Hepatocyte (in vitro differentiated cells): ENCODE data around the gene FBXO41.

Experiments
- CTCF ChIP-seq: fragments of 200-600 bp; sonication (generic); IDR thresholded peaks from 2 replicates; pipeline ENCODE4 v1.5.1; 2016; ENCODE audit warnings: antibody characterized with exemption, mild to moderate bottlenecking; ENCODE audit not compliant: poor library complexity
- EZH2 ChIP-seq: fragments of 200-600 bp; sonication (generic); IDR thresholded peaks from 2 replicates; pipeline ENCODE4 v1.6.1; 2016; ENCODE audit warnings: antibody characterized with exemption, mild to moderate bottlenecking, borderline replicate concordance
- EZH2phosphoT487 ChIP-seq: fragments of 200-600 bp; sonication (generic); IDR thresholded peaks from one replicate; pipeline ENCODE4 v1.6.1; 2018; ENCODE audit warnings: antibody characterized with exemption, mild to moderate bottlenecking, low read depth, moderate library complexity; ENCODE audit not compliant: unreplicated experiment, severe bottlenecking

GRCh38 chr2:73223821-73224220 is 60.5 kb downstream of the FBXO41 start:
- TF ChIP-seq CTCF (no peak), EZH2 (no peak), EZH2phosphoT487 (no peak)
